H1 (cell line): ENCODE results near the gene TAMALIN. TPM values are rescaled to one million over a fixed set of nuclear protein-coding genes. Genes with fewer than 3 reads are reported as not detected.

Source experiments
- CTCF ChIA-PET: fragments of 300-600 bp; sonication (Branson Sonifier 250); formaldehyde crosslinking; loops from one replicate; lab custom pipeline; 2021; ENCODE audit not compliant: partially characterized antibody; lab: Charles Lee
- POLR2A ChIA-PET: fragments of 300-600 bp; sonication (Branson Sonifier 250); formaldehyde crosslinking; loops from one replicate; lab custom pipeline; 2021; ENCODE audit warnings: inconsistent platforms; ENCODE audit not compliant: partially characterized antibody; lab: Charles Lee
- DNase-seq, 2 experiments: peaks; one replicate each; pipeline versions ENCODE4 v3.0.0 to v3.0.0-alpha.2; 2010 to 2022; ENCODE audit warnings: low spot score in 2 of 2, low read depth in 1 of 2, mixed read lengths in 1 of 2
- FAIRE-seq: peaks from 2 replicates; lab custom pipeline; 2011; peaks lifted over from hg19 to GRCh38; lab: Jason Lieb, UNC
- H2AFZ ChIP-seq: 2 replicates; pipeline ENCODE4 v1.8.1; 2012; ENCODE audit warnings: low read length, inconsistent platforms
- H2AK5ac ChIP-seq: 2 replicates; pipeline ENCODE4 v1.6.1; 2013; ENCODE audit warnings: low read depth, low read length
- H2BK120ac ChIP-seq: replicated peaks from 2 replicates; pipeline ENCODE3; 2013; ENCODE audit warnings: low read depth, low read length, inconsistent platforms
- H2BK12ac ChIP-seq: 2 replicates; pipeline ENCODE4 v1.6.1; 2013; ENCODE audit warnings: low read depth, low read length
- H2BK15ac ChIP-seq: 2 replicates; pipeline ENCODE4 v1.6.1; 2013; ENCODE audit warnings: low read length
- H2BK20ac ChIP-seq: 2 replicates; pipeline ENCODE4 v1.6.1; 2013; ENCODE audit warnings: low read length
- H2BK5ac ChIP-seq: 2 replicates; pipeline ENCODE4 v1.6.1; 2013; ENCODE audit warnings: low read depth, low read length
- H3K14ac ChIP-seq: 2 replicates; pipeline ENCODE4 v1.6.1; 2013; ENCODE audit warnings: inconsistent platforms; ENCODE audit not compliant: insufficient read length
- H3K18ac ChIP-seq: 2 replicates; pipeline ENCODE4 v1.6.1; 2013; ENCODE audit warnings: low read length; ENCODE audit errors: extremely low read depth
- H3K23ac ChIP-seq: 2 replicates; pipeline ENCODE4 v1.6.1; 2013; ENCODE audit warnings: inconsistent platforms; ENCODE audit not compliant: insufficient read length
- H3K23me2 ChIP-seq: 2 replicates; pipeline ENCODE4 v1.6.1; 2013; ENCODE audit warnings: low read depth, low read length
- H3K27ac ChIP-seq: 2 replicates; pipeline ENCODE4 v1.6.1; 2011; ENCODE audit warnings: low read depth, low read length, inconsistent platforms
- H3K27me3 ChIP-seq, 4 experiments: replicated peaks in 1 of 4; 1 replicate in 1 of 4; 2 replicates in 3 of 4; pipeline versions ENCODE4 v1.6.1 to v1.8.1; 2011 to 2013; ENCODE audit warnings: low read length in 3 of 4, mild to moderate bottlenecking in 3 of 4, inconsistent platforms in 2 of 4, mixed read lengths in 2 of 4, moderate library complexity in 1 of 4; ENCODE audit not compliant: control insufficient read depth in 3 of 4, insufficient read depth in 3 of 4; ENCODE audit errors: extremely low read depth in 1 of 4
- H3K36me3 ChIP-seq, 4 experiments: 2 replicates each; pipeline versions ENCODE4 v1.6.1 to v1.8.1; 2011 to 2013; ENCODE audit warnings: mild to moderate bottlenecking in 4 of 4, low read length in 3 of 4, moderate library complexity in 2 of 4, control low read depth in 1 of 4, inconsistent platforms in 1 of 4; ENCODE audit not compliant: insufficient read depth in 4 of 4, control insufficient read depth in 2 of 4
- H3K4ac ChIP-seq: replicated peaks from 2 replicates; pipeline ENCODE3; 2013; ENCODE audit warnings: low read length, low read depth, mixed read lengths, inconsistent platforms; ENCODE audit not compliant: insufficient read length
- H3K4me1 ChIP-seq, 4 experiments: replicated peaks in 1 of 4; 1 replicate in 1 of 4; 2 replicates in 3 of 4; pipeline versions ENCODE4 v1.6.1 to v1.8.1; 2011 to 2013; ENCODE audit warnings: low read length in 3 of 4, inconsistent platforms in 2 of 4, mixed read lengths in 1 of 4; ENCODE audit not compliant: insufficient read depth in 4 of 4, control insufficient read depth in 3 of 4
- H3K4me2 ChIP-seq, 2 experiments: 2 replicates each; pipeline versions ENCODE4 v1.6.1 to v1.8.1; 2011 to 2013; ENCODE audit warnings: low read depth in 2 of 2, low read length in 2 of 2, control low read depth in 1 of 2, inconsistent platforms in 1 of 2, mild to moderate bottlenecking in 1 of 2; ENCODE audit not compliant: insufficient read depth in 1 of 2
- H3K4me3 ChIP-seq, 4 experiments: fragments of 200-600, 300-600 bp in 1 of 4; sonication (generic), shearing (Covaris generic), sonication (Bioruptor Twin) in 1 of 4; 2 replicates each; pipeline versions ENCODE4 v1.5.1 to v1.8.1; 2011 to 2016; ENCODE audit warnings: low read length in 4 of 4, low read depth in 3 of 4, control low read depth in 2 of 4, inconsistent platforms in 2 of 4, mild to moderate bottlenecking in 2 of 4, mixed read lengths in 1 of 4, moderate library complexity in 1 of 4; ENCODE audit not compliant: insufficient read depth in 2 of 4; ENCODE audit errors: extremely low read depth in 1 of 4
- H3K56ac ChIP-seq: replicated peaks from 2 replicates; pipeline ENCODE3; 2013; ENCODE audit warnings: low read depth, mild to moderate bottlenecking, mixed read lengths, low read length, inconsistent platforms; ENCODE audit not compliant: insufficient read length
- H3K79me1 ChIP-seq: 2 replicates; pipeline ENCODE4 v1.6.1; 2013; ENCODE audit warnings: low read depth, low read length, control low read depth
- H3K79me2 ChIP-seq, 2 experiments: 2 replicates each; pipeline versions ENCODE4 v1.6.1 to v1.8.1; 2012 to 2013; ENCODE audit warnings: low read length in 2 of 2, mild to moderate bottlenecking in 2 of 2, inconsistent platforms in 1 of 2; ENCODE audit not compliant: insufficient read depth in 2 of 2, control insufficient read depth in 1 of 2
- H3K9ac ChIP-seq, 4 experiments: replicated peaks in 1 of 4; 1 replicate in 1 of 4; 2 replicates in 3 of 4; pipeline versions ENCODE4 v1.6.1 to v1.8.1; 2011 to 2013; ENCODE audit warnings: low read depth in 3 of 4, low read length in 3 of 4, control low read depth in 2 of 4, mild to moderate bottlenecking in 2 of 4, moderate library complexity in 2 of 4, inconsistent platforms in 1 of 4; ENCODE audit errors: extremely low read depth in 1 of 4
- H3K9me3 ChIP-seq, 2 experiments: 2 replicates each; pipeline versions ENCODE4 v1.6.1 to v1.8.1; 2012 to 2013; ENCODE audit warnings: mild to moderate bottlenecking in 2 of 2, moderate library complexity in 2 of 2, control low read depth in 1 of 2, inconsistent platforms in 1 of 2, low read depth in 1 of 2, low read length in 1 of 2, mixed read lengths in 1 of 2; ENCODE audit not compliant: insufficient read depth in 2 of 2
- H4K20me1 ChIP-seq, 2 experiments: replicated peaks in 1 of 2; 2 replicates each; pipeline versions ENCODE3 to v1.8.1; 2011 to 2013; ENCODE audit warnings: inconsistent platforms in 2 of 2, low read length in 2 of 2, mild to moderate bottlenecking in 1 of 2; ENCODE audit not compliant: insufficient read depth in 2 of 2, control insufficient read depth in 1 of 2
- H4K5ac ChIP-seq: 2 replicates; pipeline ENCODE4 v1.6.1; 2013; ENCODE audit warnings: low read length, low read depth, mixed read lengths, inconsistent platforms; ENCODE audit not compliant: insufficient read length
- H4K8ac ChIP-seq: 2 replicates; pipeline ENCODE4 v1.8.0; 2013; ENCODE audit warnings: mild to moderate bottlenecking, moderate library complexity, low read length, inconsistent platforms; ENCODE audit not compliant: insufficient read depth; ENCODE audit errors: extremely low read depth
- H4K91ac ChIP-seq: replicated peaks from 2 replicates; pipeline ENCODE3; 2013; ENCODE audit warnings: low read length, mixed read lengths, inconsistent platforms; ENCODE audit not compliant: insufficient read length
- EGR1 ChIP-seq: IDR thresholded peaks from 2 replicates; pipeline ENCODE4 v1.6.1; 2011; ENCODE audit warnings: low read depth, low read length, borderline replicate concordance
- KDM4A ChIP-seq: IDR thresholded peaks from one replicate; pipeline ENCODE4 v1.7.1; 2012; ENCODE audit warnings: low read depth, mild to moderate bottlenecking, moderate library complexity, low read length, inconsistent platforms; ENCODE audit not compliant: severe bottlenecking
- MAX ChIP-seq: IDR thresholded peaks from 2 replicates; pipeline ENCODE4 v1.6.1; 2012; ENCODE audit warnings: inconsistent platforms
- RXRA ChIP-seq: IDR thresholded peaks from 2 replicates; pipeline ENCODE4 v1.6.1; 2011; ENCODE audit warnings: low read depth, mild to moderate bottlenecking, low read length, moderate library complexity; ENCODE audit not compliant: insufficient read depth
- SUZ12 ChIP-seq: fragments of 200-600 bp; sonication (generic); IDR thresholded peaks from 2 replicates; pipeline ENCODE4 v1.6.1; 2012; ENCODE audit warnings: mild to moderate bottlenecking, inconsistent platforms, low read length, moderate library complexity, mixed read lengths
- WGBS, 2 experiments: shearing (Covaris generic) in 1 of 2; methylation state at CpG; one replicate each; pipeline versions ENCODE4 v1.1.6 to v1.1.7; 2013 to 2015; ENCODE audit warnings: low lambda C conversion rate in 2 of 2, mixed read lengths in 2 of 2, inconsistent platforms in 1 of 2, low coverage in 1 of 2, missing lambda C conversion rate in 1 of 2; ENCODE audit not compliant: insufficient replicate concordance in 2 of 2, insufficient coverage in 1 of 2, insufficient read length in 1 of 2; ENCODE audit errors: extremely low coverage in 1 of 2, missing lambda C conversion rate in 1 of 2; 5-methylcytosine and 5-hydroxymethylcytosine counted together
- polyA plus RNA-seq, 7 experiments: library from polyadenylated mRNA; depleted of rRNA in 3 of 7; stranded (reverse) in 5 of 7; unstranded in 2 of 7; fragments of >200 nt in 5 of 7; fragments of 200-250 nt in 2 of 7; gene quantifications; 1 replicate in 5 of 7; 2 replicates in 1 of 7; 4 replicates in 1 of 7; pipeline versions ENCODE4 v1.2.1 to v1.2.3, GENCODE V29; 2011 to 2013; ENCODE audit warnings: missing spikeins in 2 of 7, mixed read lengths in 2 of 7
- total RNA-seq: library from RNA; stranded (reverse); fragmentation: NEBNext Ultra II Directional; extraction: Animal tissue kit (Norgen Biotek cat#: 25700); gene quantifications from 2 replicates; pipeline ENCODE4 v1.2.1, GENCODE V29; 2021

The TAMALIN gene
- total and polyA plus RNA-seq, 2 of the 8 experiments (the other 6 are each of a cell fraction or from before 2014, with no cell fraction given): 2.6 to 4.9 TPM

DNA sequence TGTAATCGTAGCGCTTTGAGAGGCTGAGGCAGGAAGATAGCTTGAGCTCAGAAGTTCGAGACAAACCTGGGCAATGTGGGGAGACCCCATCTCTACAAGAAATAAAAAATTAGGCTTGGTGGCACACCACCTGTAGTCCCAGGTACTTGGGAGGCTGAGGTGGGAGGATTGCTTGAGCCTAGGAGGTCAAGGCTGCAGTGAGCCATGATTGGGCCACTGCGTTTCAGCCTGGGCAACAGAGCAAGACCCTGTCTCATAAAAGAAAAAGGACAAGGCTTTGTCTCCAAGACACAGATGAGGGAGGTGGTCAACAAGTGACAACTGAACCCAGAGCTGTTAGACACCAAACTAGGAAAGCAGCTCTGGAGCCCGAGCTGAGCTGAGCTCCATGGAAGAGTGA is 14.5 kb upstream of the TAMALIN start:
- Histone ChIP-seq H2BK120ac (no peak overlapping the region), H3K9ac (no peak overlapping the region), H4K8ac (no peak overlapping the region), H3K23me2 (peaks cover 2% of the 10 kb centered on the region; the same call in 1 of the 2 replicates), H2BK5ac (no peak overlapping the region), H2BK20ac (no peak overlapping the region), H3K79me2 (no peaks in the 10 kb centered on the region), H3K4me3 (no peak overlapping the region), H2BK15ac (no peak overlapping the region), H2AK5ac (no peak overlapping the region), H3K79me1 (no peaks in the 10 kb centered on the region), H3K23ac (no peak overlapping the region), H3K4ac (no peak overlapping the region), H3K36me3 (peaks cover 0 to 14% (median 2%) of the 10 kb centered on the region in 4 experiments; a peak in 5 of 8 replicates), H4K91ac (no peak overlapping the region), H3K56ac (no peak overlapping the region), H3K4me2 (no peak overlapping the region), H3K9me3 (no peaks in the 10 kb centered on the region), H2AFZ (no peak overlapping the region), H3K18ac (no peak overlapping the region), H4K20me1 (peaks cover 0 to 2% of the 10 kb centered on the region in 2 experiments), H3K14ac (no peak overlapping the region), H2BK12ac (no peak overlapping the region), H3K4me1 (peaks cover 0 to 2% (median under 1%) of the 10 kb centered on the region in 4 experiments; a peak in 3 of 7 replicates), H4K5ac (no peak overlapping the region), H3K27ac (no peak overlapping the region), H3K27me3 (no peaks in the 10 kb centered on the region)
- ChIA-PET POLR2A (interaction anchor here (1.0 to 3.0 kb wide), 3 partner anchors 30 to 87 kb away, joined by 3 to 12 read pairs (median 4); partner anchors contain the start of gene SMIM41), CTCF (interaction anchor here (0.9 to 38.2 kb wide), 20 partner anchors 9 to 136 kb away, joined by 3 to 1249 read pairs (median 10); partner anchors contain the start of genes ACVRL1 and TAMALIN)
- no peak for FAIRE-seq
- 96% methylated on average over 5 of the region's 5 CpGs; no CpG with 5 or more reads in 1 of the 2 experiments for WGBS, 2 experiments
- TF ChIP-seq MAX (no peak), SUZ12 (no peak), RXRA (no peak), EGR1 (no peak), KDM4A (no peak)
- DNase-seq: no peak
